ENCODE measurements around the gene OSTM1. TPM values are rescaled to one million over a fixed set of nuclear protein-coding genes. Genes with fewer than 3 reads are reported as not detected.
"Not testable (repeated sequence)": the region's sequence is repeated elsewhere in the genome, so short reads cannot be mapped to it uniquely, and the experiment has no call there.

Gene OSTM1
- total RNA-seq, 2 experiments from 2014 or later, result 14.0 to 16.3 TPM

DNA sequence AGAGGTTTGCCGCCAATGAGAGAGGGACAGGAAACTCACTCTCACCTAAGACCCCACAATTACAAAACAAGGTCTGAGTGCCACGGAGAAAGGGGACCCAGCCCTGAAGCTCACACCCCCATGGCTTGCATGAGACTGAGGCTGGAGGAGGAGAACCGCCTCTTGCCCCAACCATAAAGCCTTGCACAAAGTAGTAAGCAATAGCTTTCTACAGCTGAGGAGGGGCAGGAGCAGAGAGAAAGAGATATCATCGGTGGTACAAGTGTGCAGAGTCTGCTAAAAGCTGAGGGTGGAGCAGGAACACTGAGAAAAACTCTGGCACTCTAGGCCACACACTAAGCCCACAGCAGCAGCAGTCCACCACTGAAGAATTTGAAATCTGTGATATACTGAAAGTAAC, 37.7 kb downstream of the OSTM1 start:
- POLR2A ChIA-PET, result no interaction called here
- DNase-seq, result no peak

DNA sequence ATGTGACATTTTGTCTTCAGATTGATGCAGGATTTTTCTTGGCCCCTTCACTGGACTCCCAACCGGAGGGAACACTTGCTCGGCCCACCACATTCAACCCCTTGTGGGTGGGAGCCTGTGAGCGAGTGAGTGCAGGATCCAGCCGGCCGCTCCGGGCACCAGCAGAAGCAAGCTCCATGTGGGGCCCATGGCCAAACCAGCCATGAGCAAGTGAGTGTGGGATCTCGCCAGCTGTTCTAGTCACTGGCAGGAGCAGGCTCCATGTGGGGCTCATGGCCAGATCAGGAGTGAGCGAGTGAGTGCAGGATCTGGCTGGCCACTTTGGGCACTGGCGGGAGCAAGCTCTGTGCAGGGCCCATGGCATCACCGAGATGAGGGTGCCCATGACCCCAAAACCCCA, 42.6 kb downstream of the OSTM1 start:
- Mint-ChIP-seq H3K27me3 (no peaks in the 10 kb centered on the region), H3K4me1 (ENCODE audit: low read depth) (no peaks in the 10 kb centered on the region), H3K4me3 (no peak overlapping the region), H3K36me3 (peaks cover 4% of the 10 kb centered on the region), H3K9me3 (no peaks in the 10 kb centered on the region), H3K27ac (no peak overlapping the region)
- intact Hi-C loops (cut with micrococcal nuclease), result no loop called here
- no peak for DNase-seq
- POLR2A ChIA-PET, result no interaction called here
- CTCF ChIA-PET, result no interaction called here

More for the DNA sequence above, 37.7 kb downstream of the OSTM1 start:
- CTCF ChIA-PET, result no interaction called here
- H3K27ac Mint-ChIP-seq, result no peak overlapping the region
- no peaks in the 10 kb centered on the region for H3K27me3 Mint-ChIP-seq
- H3K36me3 Mint-ChIP-seq, result peaks cover 18% of the 10 kb centered on the region
- H3K4me3 Mint-ChIP-seq, result no peak overlapping the region
- H3K9me3 Mint-ChIP-seq, result no peaks in the 10 kb centered on the region
- intact Hi-C loops (cut with micrococcal nuclease), result no loop called here
- no peaks in the 10 kb centered on the region for H3K4me1 Mint-ChIP-seq (ENCODE audit: low read depth)

DNA sequence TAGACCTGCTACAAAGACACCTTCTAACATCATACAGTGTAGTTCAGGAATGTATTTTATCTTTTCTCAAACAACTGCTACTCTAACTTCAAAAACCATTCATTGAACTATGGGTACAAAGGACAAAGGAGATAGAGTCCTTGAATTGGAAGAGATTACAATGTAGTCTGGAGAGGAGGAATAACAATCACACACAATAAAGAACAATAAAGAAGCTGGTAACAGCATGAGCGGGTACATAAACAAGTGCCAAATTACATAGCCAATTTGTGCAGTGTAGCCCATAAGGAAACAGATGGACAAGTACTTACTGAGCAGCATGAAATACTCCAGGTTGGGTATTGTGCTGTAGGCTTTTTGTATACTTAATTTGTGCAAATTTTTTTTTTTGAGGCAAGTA, 44.3 kb downstream of the OSTM1 start:
- no peaks in the 10 kb centered on the region for H3K9me3 Mint-ChIP-seq
- no peaks in the 10 kb centered on the region for H3K4me1 Mint-ChIP-seq (ENCODE audit: low read depth)
- ChIA-PET CTCF (no interaction called here), POLR2A (no interaction called here)
- peaks cover under 1% of the 10 kb centered on the region for H3K36me3 Mint-ChIP-seq
- no peak overlapping the region for H3K27ac Mint-ChIP-seq
- no peak overlapping the region for H3K4me3 Mint-ChIP-seq
- no peaks in the 10 kb centered on the region for H3K27me3 Mint-ChIP-seq
- no peak for DNase-seq
- intact Hi-C loops (cut with micrococcal nuclease), result no loop called here

DNA sequence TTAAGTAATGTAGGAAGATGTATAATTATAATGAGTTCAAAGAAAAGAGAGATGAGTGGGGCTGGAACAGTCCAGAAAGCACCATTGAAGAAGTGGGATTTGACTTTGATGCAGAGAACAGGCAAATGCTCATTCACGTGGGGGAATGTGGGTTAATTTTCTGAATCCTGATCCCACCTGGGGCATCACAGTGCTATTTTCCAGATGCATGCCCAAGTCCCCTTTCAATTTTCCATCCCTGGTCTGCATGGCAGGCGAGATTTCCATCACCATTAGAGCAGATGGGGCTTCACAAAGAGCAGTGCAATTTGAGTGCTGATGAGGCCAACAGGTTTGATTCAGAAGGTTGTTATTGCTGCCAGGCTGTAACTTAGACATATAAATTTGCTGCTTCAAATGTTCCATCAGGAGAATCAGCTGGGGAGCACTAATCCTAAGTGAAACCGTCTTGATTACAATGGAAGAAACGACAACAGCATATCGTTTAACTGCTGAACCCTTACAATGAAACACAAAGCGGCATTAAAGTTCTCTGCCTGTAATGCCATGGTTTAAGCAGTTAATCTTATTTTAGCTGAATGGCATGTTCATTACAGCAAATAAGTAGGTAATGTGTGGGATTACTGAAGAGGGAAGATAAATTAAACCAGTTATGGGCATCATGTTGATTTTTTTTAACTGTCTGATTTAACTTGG, 45.2 kb downstream of the OSTM1 start:
- Mint-ChIP-seq H3K36me3 (no peaks in the 10 kb centered on the region), H3K4me3 (no peak overlapping the region), H3K27me3 (no peaks in the 10 kb centered on the region), H3K27ac (no peak overlapping the region), H3K4me1 (ENCODE audit: low read depth) (no peaks in the 10 kb centered on the region), H3K9me3 (no peaks in the 10 kb centered on the region)
- intact Hi-C loops (cut with micrococcal nuclease), result no loop called here
- DNase-seq, result no peak
- POLR2A ChIA-PET, result no interaction called here
- CTCF ChIA-PET, result no interaction called here

DNA sequence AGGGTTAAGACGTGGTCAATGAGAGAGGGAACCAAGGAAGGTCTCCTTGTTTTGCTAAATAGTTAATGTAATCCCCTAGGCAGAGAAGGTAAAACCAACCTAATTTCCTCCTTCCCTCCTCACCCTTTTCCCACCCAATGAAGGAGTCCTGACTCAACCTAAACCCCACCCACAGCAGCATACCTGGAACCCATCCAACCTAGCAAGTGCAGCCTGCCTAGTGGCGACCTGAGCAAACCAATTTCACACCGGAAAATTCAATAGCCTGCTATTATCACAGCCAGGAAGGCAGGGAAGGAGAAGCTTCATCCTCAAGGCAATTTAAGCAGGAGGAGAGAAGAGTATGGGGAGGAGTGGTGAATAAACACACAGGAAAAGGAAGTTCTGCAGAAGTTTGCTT, 46.9 kb downstream of the OSTM1 start:
- ChIA-PET POLR2A (no interaction called here), CTCF (no interaction called here)
- no peak for DNase-seq
- no peak overlapping the region for H3K27ac Mint-ChIP-seq
- H3K4me3 Mint-ChIP-seq, result no peak overlapping the region
- no peaks in the 10 kb centered on the region for H3K27me3 Mint-ChIP-seq
- no peaks in the 10 kb centered on the region for H3K9me3 Mint-ChIP-seq
- no peaks in the 10 kb centered on the region for H3K36me3 Mint-ChIP-seq
- intact Hi-C loops (cut with micrococcal nuclease), result no loop called here
- no peaks in the 10 kb centered on the region for H3K4me1 Mint-ChIP-seq (ENCODE audit: low read depth)

- CTCF ChIA-PET, result no interaction called here
- no peak overlapping the region for H3K4me3 Mint-ChIP-seq
These were observed 47.5 kb downstream of the OSTM1 start for GRCh38 chr6:108027056-108027455.

DNA sequence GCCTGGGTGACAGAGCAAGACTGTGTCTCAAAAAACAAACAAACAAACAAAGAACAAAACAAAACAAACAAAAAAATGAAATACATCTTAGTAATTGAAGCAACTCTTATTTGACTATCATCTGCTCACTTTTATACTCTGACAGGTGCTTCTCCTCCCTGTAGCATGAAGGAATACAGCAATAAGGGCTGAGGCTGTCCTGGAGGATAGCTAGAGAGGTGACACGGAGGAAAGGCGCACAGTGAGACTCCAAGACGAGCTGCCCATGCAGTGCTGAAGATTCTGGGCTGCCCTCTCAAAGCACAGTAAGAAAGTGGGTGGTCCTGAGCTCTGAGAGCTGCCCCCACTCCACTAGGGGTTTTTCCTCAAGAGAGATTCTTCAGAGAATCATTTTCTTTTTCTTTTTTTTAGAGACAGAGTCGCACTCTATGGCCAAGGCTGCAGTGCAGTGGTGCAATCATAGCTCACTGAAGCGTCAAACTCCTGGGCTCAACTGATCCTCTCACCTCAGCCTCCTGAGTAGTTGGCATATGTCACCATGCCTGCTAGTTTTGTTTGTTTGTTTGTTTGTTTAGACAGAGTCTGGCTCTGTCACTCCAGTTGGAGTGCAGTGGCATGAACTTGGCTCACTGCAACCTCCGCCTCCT, 50.0 kb downstream of the OSTM1 start:
- no peaks in the 10 kb centered on the region for H3K9me3 Mint-ChIP-seq
- no peak overlapping the region for H3K4me3 Mint-ChIP-seq
- no peak for DNase-seq
- H3K27ac Mint-ChIP-seq, result no peak overlapping the region
- no peaks in the 10 kb centered on the region for H3K36me3 Mint-ChIP-seq
- POLR2A ChIA-PET, result no interaction called here
- no peaks in the 10 kb centered on the region for H3K4me1 Mint-ChIP-seq (ENCODE audit: low read depth)
- CTCF ChIA-PET, result interaction anchor here (0.6 kb wide), 1 partner anchor 608 kb away, joined by 3 read pairs; no protein-coding TSS in a partner anchor
- intact Hi-C loops (cut with micrococcal nuclease), result no loop called here
- H3K27me3 Mint-ChIP-seq, result no peaks in the 10 kb centered on the region

More at GRCh38 chr6:108027056-108027455, 47.5 kb downstream of the OSTM1 start:
- DNase-seq, result no peak
- no peaks in the 10 kb centered on the region for H3K27me3 Mint-ChIP-seq
- intact Hi-C loops (cut with micrococcal nuclease), result no loop called here
- no peak overlapping the region for H3K27ac Mint-ChIP-seq
- no peaks in the 10 kb centered on the region for H3K9me3 Mint-ChIP-seq
- POLR2A ChIA-PET, result no interaction called here
- H3K36me3 Mint-ChIP-seq, result no peaks in the 10 kb centered on the region
- no peaks in the 10 kb centered on the region for H3K4me1 Mint-ChIP-seq (ENCODE audit: low read depth)

DNA sequence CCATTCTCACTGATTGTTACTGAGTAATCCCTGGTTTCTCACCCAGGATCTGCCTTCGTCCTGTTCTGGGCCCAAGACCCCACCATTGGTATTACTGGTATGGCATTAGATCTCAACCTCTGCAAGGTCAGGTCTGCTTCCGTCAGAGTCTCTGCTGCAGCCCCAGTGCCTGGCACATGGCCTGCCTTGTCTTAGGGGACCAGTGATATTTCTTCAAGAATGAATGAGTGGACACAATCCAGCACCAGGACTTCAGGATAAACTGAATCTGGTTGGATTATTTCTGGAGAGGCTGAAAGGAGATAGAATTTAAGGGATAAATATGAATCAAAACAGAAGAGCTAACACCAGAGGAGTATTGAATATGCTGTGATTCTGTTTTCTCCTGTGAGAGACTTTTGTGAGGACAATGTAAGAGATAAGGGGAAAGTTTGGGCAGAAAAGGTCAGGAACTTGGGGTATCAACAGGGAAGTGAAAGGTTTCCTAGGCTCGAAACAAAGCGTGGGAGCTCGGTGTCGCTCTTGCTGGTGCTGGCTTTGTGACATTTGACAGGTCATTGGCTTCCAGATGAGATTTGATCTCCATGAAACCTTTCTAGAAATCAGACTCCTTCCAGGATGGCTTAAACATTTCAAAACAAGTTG, 53.9 kb downstream of the OSTM1 start:
- CTCF ChIA-PET, result no interaction called here
- Mint-ChIP-seq H3K27me3 (no peaks in the 10 kb centered on the region), H3K36me3 (no peaks in the 10 kb centered on the region), H3K27ac (no peak overlapping the region), H3K4me3 (no peak overlapping the region), H3K9me3 (no peaks in the 10 kb centered on the region), H3K4me1 (ENCODE audit: low read depth) (no peaks in the 10 kb centered on the region)
- DNase-seq, result no peak
- POLR2A ChIA-PET, result no interaction called here
- intact Hi-C loops (cut with micrococcal nuclease), result no loop called here

- H3K36me3 Mint-ChIP-seq; H3K4me3 Mint-ChIP-seq; intact Hi-C loops (cut with micrococcal nuclease); POLR2A ChIA-PET; H3K27me3 Mint-ChIP-seq; H3K4me1 Mint-ChIP-seq (ENCODE audit: low read depth); CTCF ChIA-PET; H3K27ac Mint-ChIP-seq; DNase-seq; H3K9me3 Mint-ChIP-seq: not testable (repeated sequence)
These were observed 58.3 kb downstream of the OSTM1 start for GRCh38 chr6:108016283-108016682.

GRCh38 chr6:108013787-108014439, 60.6 kb downstream of the OSTM1 start:
- H3K27me3 Mint-ChIP-seq, result no peaks in the 10 kb centered on the region
- H3K4me3 Mint-ChIP-seq, result no peak overlapping the region
- H3K36me3 Mint-ChIP-seq, result peaks cover 7% of the 10 kb centered on the region
- no peaks in the 10 kb centered on the region for H3K4me1 Mint-ChIP-seq (ENCODE audit: low read depth)
- DNase-seq, result no peak
- intact Hi-C loops (cut with micrococcal nuclease), result no loop called here
- no peak overlapping the region for H3K27ac Mint-ChIP-seq
- POLR2A ChIA-PET, result no interaction called here
- H3K9me3 Mint-ChIP-seq, result peaks cover 10% of the 10 kb centered on the region
- CTCF ChIA-PET, result no interaction called here

DNA sequence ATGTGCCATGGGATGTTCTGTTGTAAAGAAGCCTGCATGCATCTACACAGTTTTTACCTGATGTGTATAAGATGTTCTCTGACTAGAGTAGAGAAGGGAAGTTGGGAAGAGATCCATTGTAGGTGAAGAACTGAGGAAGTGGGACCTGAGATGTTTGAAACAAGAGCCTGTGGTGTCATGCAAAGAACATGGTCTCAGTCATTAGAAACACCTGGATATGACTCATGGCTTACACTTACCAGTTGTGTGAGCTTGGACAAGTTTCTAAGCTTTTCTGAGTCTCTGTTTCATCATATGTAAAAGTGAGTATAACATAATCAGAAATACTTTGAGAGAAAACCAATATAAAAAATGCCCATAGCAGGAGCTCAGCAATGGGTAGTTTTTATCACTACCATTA, 64.6 kb downstream of the OSTM1 start:
- Mint-ChIP-seq H3K4me3 (no peak overlapping the region), H3K27me3 (no peaks in the 10 kb centered on the region), H3K27ac (no peak overlapping the region), H3K36me3 (peaks cover 9% of the 10 kb centered on the region), H3K9me3 (peaks cover 17% of the 10 kb centered on the region), H3K4me1 (ENCODE audit: low read depth) (no peaks in the 10 kb centered on the region)
- no peak for DNase-seq
- intact Hi-C loops (cut with micrococcal nuclease), result no loop called here
- ChIA-PET CTCF (no interaction called here), POLR2A (no interaction called here)

- H3K4me1 Mint-ChIP-seq (ENCODE audit: low read depth); H3K27ac Mint-ChIP-seq; H3K27me3 Mint-ChIP-seq; intact Hi-C loops (cut with micrococcal nuclease); H3K4me3 Mint-ChIP-seq; POLR2A ChIA-PET; DNase-seq; CTCF ChIA-PET; H3K36me3 Mint-ChIP-seq: not testable (repeated sequence)
- H3K9me3 Mint-ChIP-seq, result peaks cover 17% of the 10 kb centered on the region
These were observed 65.3 kb downstream of the OSTM1 start for GRCh38 chr6:108009258-108009657.
